Naive thymus-derived CD4-positive, alpha-beta T cell (primary cell): ENCODE results near the gene C5orf52. TPM values are rescaled to one million over a fixed set of nuclear protein-coding genes. Genes with fewer than 3 reads are reported as not detected.

Source experiments
- ATAC-seq: fragments of 150-1000 bp; cut with Tn5 transposase; 2 replicates; pipeline ENCODE4 v1.10.0; 2021; ENCODE audit warnings: mild to moderate bottlenecking, moderate library complexity
- CTCF ChIA-PET: fragments of 350-600 bp; sonication (Branson Sonifier 250); formaldehyde crosslinking; loops from one replicate; lab custom pipeline; 2021; ENCODE audit warnings: antibody characterized with exemption; lab: Charles Lee
- POLR2A ChIA-PET: fragments of 350-600 bp; sonication (Branson Sonifier 250); formaldehyde crosslinking; loops from one replicate; lab custom pipeline; 2021; ENCODE audit warnings: antibody characterized with exemption, inconsistent platforms; lab: Charles Lee
- DNase-seq, 9 donors: peaks; one replicate each; pipeline versions ENCODE4 v3.0.0 to v3.0.0-alpha.2; 2020 to 2022; ENCODE audit warnings: mixed read lengths in 1 of 9
- H3K27ac ChIP-seq: one replicate; pipeline ENCODE4 v1.7.0; 2013; ENCODE audit warnings: mild to moderate bottlenecking, low read depth, low read length, moderate library complexity
- H3K27me3 ChIP-seq, 2 donors: one replicate each; pipeline ENCODE4 v1.7.0; 2013; ENCODE audit warnings: low read length in 2 of 2, mild to moderate bottlenecking in 2 of 2, moderate library complexity in 2 of 2; ENCODE audit not compliant: control insufficient read depth in 2 of 2, insufficient read depth in 2 of 2
- H3K36me3 ChIP-seq, 3 experiments: 1 replicate in 2 of 3; 2 replicates in 1 of 3; pipeline ENCODE4 v1.7.0; 2013; ENCODE audit warnings: low read length in 3 of 3, mild to moderate bottlenecking in 3 of 3, moderate library complexity in 1 of 3; ENCODE audit not compliant: insufficient read depth in 3 of 3, control insufficient read depth in 2 of 3
- H3K4me1 ChIP-seq, 2 donors: one replicate each; pipeline ENCODE4 v1.7.0; 2013; ENCODE audit warnings: low read length in 2 of 2, mild to moderate bottlenecking in 2 of 2, moderate library complexity in 1 of 2; ENCODE audit not compliant: control insufficient read depth in 2 of 2, insufficient read depth in 2 of 2
- H3K4me3 ChIP-seq: 2 replicates; pipeline ENCODE4 v1.7.0; 2013; ENCODE audit warnings: mild to moderate bottlenecking, low read length
- H3K9me3 ChIP-seq, 3 experiments: 1 replicate in 2 of 3; 2 replicates in 1 of 3; pipeline ENCODE4 v1.7.0; 2013; ENCODE audit warnings: low read length in 3 of 3; ENCODE audit not compliant: control insufficient read depth in 2 of 3
- H3K27ac Mint-ChIP-seq, 9 donors: one replicate each; pipeline ENCODE4 v1.8.0; 2020 to 2022; ENCODE audit warnings: mixed read lengths in 9 of 9, mild to moderate bottlenecking in 8 of 9, moderate library complexity in 5 of 9, inconsistent platforms in 2 of 9
- H3K27me3 Mint-ChIP-seq, 5 donors: one replicate each; pipeline ENCODE4 v1.8.0; 2021 to 2022; ENCODE audit warnings: mixed read lengths in 5 of 5, mild to moderate bottlenecking in 1 of 5
- H3K36me3 Mint-ChIP-seq, 5 donors: one replicate each; pipeline ENCODE4 v1.8.0; 2020 to 2022; ENCODE audit warnings: mixed read lengths in 5 of 5, mild to moderate bottlenecking in 3 of 5, inconsistent platforms in 1 of 5
- H3K4me1 Mint-ChIP-seq, 7 donors: one replicate each; pipeline ENCODE4 v1.8.0; 2020 to 2022; ENCODE audit warnings: mixed read lengths in 7 of 7, mild to moderate bottlenecking in 3 of 7, inconsistent platforms in 1 of 7
- H3K4me3 Mint-ChIP-seq, 10 donors: one replicate each; pipeline ENCODE4 v1.8.0; 2020 to 2022; ENCODE audit warnings: mild to moderate bottlenecking in 10 of 10, mixed read lengths in 10 of 10, moderate library complexity in 6 of 10, inconsistent platforms in 2 of 10
- H3K9me3 Mint-ChIP-seq, 11 donors: one replicate each; pipeline ENCODE4 v1.8.0; 2020 to 2022; ENCODE audit warnings: mixed read lengths in 11 of 11, mild to moderate bottlenecking in 4 of 11, inconsistent platforms in 1 of 11, moderate library complexity in 1 of 11
- intact Hi-C, 2 donors: fragments of 100-400 bp; cut with micrococcal nuclease; formaldehyde crosslinking; loops; one replicate each; pipeline ENCODE4 v1.15.1; 2023
- polyA plus RNA-seq, 2 donors: library from polyadenylated mRNA; unstranded; fragments of 300-500 nt; fragmentation: Illumina TruSeq; gene quantifications; one replicate each; pipeline ENCODE4 v1.2.3, GENCODE V29; 2021
- total RNA-seq, 6 experiments: library from RNA in 5 of 6; stranded (reverse) in 5 of 6; gene quantifications; 1 replicate in 5 of 6; 2 replicates in 1 of 6; pipeline ENCODE4 v1.2.3 and lab custom pipeline; 2021 to 2026

Gene C5orf52
- total RNA-seq (not detected), polyA plus RNA-seq (not detected), total RNA-seq (lab: John Stamatoyannopoulos, UW) (not detected)

GRCh38 chr5:157670662-157671591, at the start of gene C5orf52:
TSS of gene C5orf52 (plus strand) at chr5:157671533. CDS start at chr5:157671615, 82 bp downstream.
- H3K27me3 ChIP-seq = peaks cover 0 to 15% of the 10 kb centered on the region in 2 donors
- Mint-ChIP-seq H3K4me1 (peaks cover 16 to 31% (median 25%) of the 10 kb centered on the region in 7 donors), H3K9me3 (peaks cover 0 to 14% (median under 1%) of the 10 kb centered on the region in 11 donors), H3K27ac (peak within 1 kb of the TSS in 4 of 9 donors; percentile 4 to 85 (median 22)), H3K36me3 (peaks cover 0 to 7% (median under 1%) of the 10 kb centered on the region in 5 donors), H3K4me3 (peak within 1 kb of the TSS; percentile 69 to 95 (median 82)), H3K27me3 (peaks cover 25 to 49% (median 44%) of the 10 kb centered on the region in 5 donors)
- H3K27ac ChIP-seq = no peak within 1 kb of the TSS
- CTCF ChIA-PET = interaction anchor here (0.9 to 1.3 kb wide), 2 partner anchors 47 to 72 kb away, joined by 3 to 4 read pairs; no protein-coding TSS in a partner anchor
- no peaks in the 10 kb centered on the region for H3K9me3 ChIP-seq
- POLR2A ChIA-PET = no interaction called here
- intact Hi-C loops = loop anchor here in 1 of 2 donors (2.0 to 5.0 kb wide), 3 partner anchors 68 to 239 kb away; partner anchors contain the start of gene ADAM19
- DNase-seq (peak in 1 of 9 donors; percentile 52), ATAC-seq (peak; percentile 41)
- H3K36me3 ChIP-seq = no peaks in the 10 kb centered on the region
- peak within 1 kb of the TSS; percentile 38 for H3K4me3 ChIP-seq
- peaks cover 0 to 8% of the 10 kb centered on the region in 2 donors for H3K4me1 ChIP-seq

- intact Hi-C loops = no loop called here
- no peak overlapping the region for H3K4me3 ChIP-seq
- no peaks in the 10 kb centered on the region for H3K4me1 ChIP-seq
- ATAC-seq (no peak), DNase-seq (no peak)
- H3K36me3 ChIP-seq = no peaks in the 10 kb centered on the region
- POLR2A ChIA-PET = no interaction called here
- Mint-ChIP-seq H3K4me3 (no peak overlapping the region), H3K27ac (no peak overlapping the region), H3K4me1 (peaks cover 0 to 6% (median 0%) of the 10 kb centered on the region in 7 donors), H3K36me3 (peaks cover 0 to 25% (median 0%) of the 10 kb centered on the region in 5 donors), H3K27me3 (peaks cover 0 to 4% (median 0%) of the 10 kb centered on the region in 5 donors), H3K9me3 (peaks cover 0 to 16% (median 0%) of the 10 kb centered on the region in 11 donors)
- H3K27ac ChIP-seq = no peak overlapping the region
- H3K27me3 ChIP-seq = no peaks in the 10 kb centered on the region
- CTCF ChIA-PET = no interaction called here
- H3K9me3 ChIP-seq = no peaks in the 10 kb centered on the region
Observed at GRCh38 chr5:157624144-157624543, 47.2 kb upstream of the C5orf52 start.

- DNase-seq (no peak), ATAC-seq (no peak)
- no peaks in the 10 kb centered on the region for H3K27me3 ChIP-seq
- Mint-ChIP-seq H3K4me3 (no peak overlapping the region), H3K9me3 (peaks cover 0 to 17% (median 3%) of the 10 kb centered on the region in 11 donors), H3K27ac (no peak overlapping the region), H3K36me3 (peaks cover 0 to 22% (median 0%) of the 10 kb centered on the region in 5 donors), H3K4me1 (peaks cover 0 to 6% (median 0%) of the 10 kb centered on the region in 7 donors), H3K27me3 (peaks cover 0 to 2% (median 0%) of the 10 kb centered on the region in 5 donors)
- no peaks in the 10 kb centered on the region for H3K4me1 ChIP-seq
- no peaks in the 10 kb centered on the region for H3K36me3 ChIP-seq
- intact Hi-C loops = no loop called here
- H3K9me3 ChIP-seq = no peaks in the 10 kb centered on the region
- no peak overlapping the region for H3K27ac ChIP-seq
- POLR2A ChIA-PET = no interaction called here
- CTCF ChIA-PET = no interaction called here
- no peak overlapping the region for H3K4me3 ChIP-seq
Observed at GRCh38 chr5:157626831-157627230, 44.5 kb upstream of the C5orf52 start.

- Histone ChIP-seq H3K27ac (no peak overlapping the region), H3K4me1 (no peaks in the 10 kb centered on the region), H3K27me3 (no peaks in the 10 kb centered on the region), H3K4me3 (no peak overlapping the region), H3K36me3 (no peaks in the 10 kb centered on the region), H3K9me3 (no peaks in the 10 kb centered on the region)
- Mint-ChIP-seq H3K27me3 (no peaks in the 10 kb centered on the region), H3K9me3 (peaks cover 0 to 9% (median 0%) of the 10 kb centered on the region in 11 donors), H3K27ac (no peak overlapping the region), H3K4me1 (no peaks in the 10 kb centered on the region), H3K36me3 (peaks cover 0 to 8% (median 0%) of the 10 kb centered on the region in 5 donors), H3K4me3 (no peak overlapping the region)
- no peak for ATAC-seq
- ChIA-PET POLR2A (no interaction called here), CTCF (no interaction called here)
- intact Hi-C loops = no loop called here
- DNase-seq = no peak
Observed at GRCh38 chr5:157630341-157630740, 41.0 kb upstream of the C5orf52 start.

- DNase-seq (no peak), ATAC-seq (no peak)
- H3K27ac ChIP-seq = no peak overlapping the region
- H3K4me3 ChIP-seq = no peak overlapping the region
- Mint-ChIP-seq H3K9me3 (no peaks in the 10 kb centered on the region), H3K27me3 (peaks cover 0 to 6% (median 0%) of the 10 kb centered on the region in 5 donors), H3K27ac (no peak overlapping the region), H3K4me1 (no peaks in the 10 kb centered on the region), H3K36me3 (peaks cover 0 to 2% (median 0%) of the 10 kb centered on the region in 5 donors), H3K4me3 (no peak overlapping the region)
- CTCF ChIA-PET = interaction anchor here (0.9 kb wide), 1 partner anchor 14 kb away, joined by 3 read pairs; no protein-coding TSS in a partner anchor
- intact Hi-C loops = no loop called here
- no peaks in the 10 kb centered on the region for H3K9me3 ChIP-seq
- no peaks in the 10 kb centered on the region for H3K27me3 ChIP-seq
- no peaks in the 10 kb centered on the region for H3K36me3 ChIP-seq
- H3K4me1 ChIP-seq = no peaks in the 10 kb centered on the region
- POLR2A ChIA-PET = no interaction called here
Observed at GRCh38 chr5:157640406-157641066, 30.8 kb upstream of the C5orf52 start.

GRCh38 chr5:157648275-157648990, 22.9 kb upstream of the C5orf52 start:
- H3K4me1 Mint-ChIP-seq = peaks cover 9 to 17% (median 14%) of the 10 kb centered on the region in 7 donors
- no peak for ATAC-seq
- H3K9me3 Mint-ChIP-seq = peaks cover 0 to 13% (median 5%) of the 10 kb centered on the region in 11 donors
- Histone ChIP-seq H3K27me3 (no peaks in the 10 kb centered on the region), H3K9me3 (no peaks in the 10 kb centered on the region), H3K27ac (no peak overlapping the region), H3K4me3 (no peak overlapping the region), H3K4me1 (peaks cover 0 to 4% of the 10 kb centered on the region in 2 donors), H3K36me3 (no peaks in the 10 kb centered on the region)
- no peak for DNase-seq
- no peak overlapping the region for H3K27ac Mint-ChIP-seq
- no peak overlapping the region for H3K4me3 Mint-ChIP-seq
- H3K27me3 Mint-ChIP-seq = peaks cover 0 to 3% (median 0%) of the 10 kb centered on the region in 5 donors
- CTCF ChIA-PET = interaction anchor here (0.6 kb wide), 1 partner anchor 199 kb away, joined by 5 read pairs; no protein-coding TSS in a partner anchor
- H3K36me3 Mint-ChIP-seq = peaks cover 0 to 14% (median 6%) of the 10 kb centered on the region in 5 donors
- POLR2A ChIA-PET = no interaction called here
- intact Hi-C loops = no loop called here
